ENCODE results near the gene BCL2L2.
A peak's percentile ranks its signal among the peaks of the same experiment; 100 is the strongest.
"Not testable (repeated sequence)": the region's sequence is repeated elsewhere in the genome, so short reads cannot be mapped to it uniquely, and the experiment has no call there.

The BCL2L2 gene

DNA sequence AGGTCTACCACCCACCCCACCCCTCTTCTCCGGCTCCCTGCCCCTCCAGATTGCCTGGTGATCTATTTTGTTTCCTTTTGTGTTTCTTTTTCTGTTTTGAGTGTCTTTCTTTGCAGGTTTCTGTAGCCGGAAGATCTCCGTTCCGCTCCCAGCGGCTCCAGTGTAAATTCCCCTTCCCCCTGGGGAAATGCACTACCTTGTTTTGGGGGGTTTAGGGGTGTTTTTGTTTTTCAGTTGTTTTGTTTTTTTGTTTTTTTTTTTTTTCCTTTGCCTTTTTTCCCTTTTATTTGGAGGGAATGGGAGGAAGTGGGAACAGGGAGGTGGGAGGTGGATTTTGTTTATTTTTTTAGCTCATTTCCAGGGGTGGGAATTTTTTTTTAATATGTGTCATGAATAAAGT is 19.1 kb downstream of the BCL2L2 start:
- not testable (repeated sequence) for DNase-seq; H3K4me3 ChIP-seq (ENCODE audit: low read length); H3K27ac ChIP-seq (ENCODE audit: low read depth, low read length); H3K4ac ChIP-seq (ENCODE audit: low read depth, low read length); H3K27me3 ChIP-seq (ENCODE audit: insufficient read depth, low read length, poor library complexity); H2AK5ac ChIP-seq (ENCODE audit: low read length); H3K18ac ChIP-seq (ENCODE audit: low read length); H3K56ac ChIP-seq (ENCODE audit: low read length); H3K23ac ChIP-seq (ENCODE audit: low read length); H3K4me1 ChIP-seq (ENCODE audit: control insufficient read depth, low read depth, low read length); H3K36me3 ChIP-seq (ENCODE audit: control insufficient read depth, insufficient read depth, low read length); H3K9ac ChIP-seq (ENCODE audit: low read length); H2BK5ac ChIP-seq (ENCODE audit: low read length); H2BK15ac ChIP-seq (replicated peaks; ENCODE audit: low read depth); H3K4me2 ChIP-seq (ENCODE audit: low read length); H3K79me1 ChIP-seq (ENCODE audit: low read length); H4K5ac ChIP-seq (ENCODE audit: low read length); H2BK120ac ChIP-seq (ENCODE audit: low read depth, low read length); H4K8ac ChIP-seq (ENCODE audit: low read depth, low read length)
- peaks cover 18% of the 10 kb centered on the region for H3K79me2 ChIP-seq (ENCODE audit: control insufficient read depth, insufficient read depth, low read length)
- WGBS (ENCODE audit: extremely low coverage, insufficient coverage, low lambda C conversion rate), result no CpG with 5 or more reads among the region's 5 CpGs

- peaks cover 18% of the 10 kb centered on the region for H3K79me2 ChIP-seq (ENCODE audit: control insufficient read depth, insufficient read depth, low read length)
- no peak overlapping the region for H4K5ac ChIP-seq (ENCODE audit: low read length)
- no peak overlapping the region for H3K23ac ChIP-seq (ENCODE audit: low read length)
- no peak overlapping the region for H3K56ac ChIP-seq (ENCODE audit: low read length)
- H2BK15ac ChIP-seq (replicated peaks; ENCODE audit: low read depth), result no peak overlapping the region
- no peak for DNase-seq
- no peak overlapping the region for H3K27ac ChIP-seq (ENCODE audit: low read depth, low read length)
- H3K79me1 ChIP-seq (ENCODE audit: low read length), result peaks cover 7% of the 10 kb centered on the region
- no peak overlapping the region for H2AK5ac ChIP-seq (ENCODE audit: low read length)
- H3K18ac ChIP-seq (ENCODE audit: low read length), result no peak overlapping the region
- H3K4me3 ChIP-seq (ENCODE audit: low read length), result no peak overlapping the region
- H2BK120ac ChIP-seq (ENCODE audit: low read depth, low read length), result no peak overlapping the region
- peaks cover 3% of the 10 kb centered on the region for H3K36me3 ChIP-seq (ENCODE audit: control insufficient read depth, insufficient read depth, low read length)
- no peak overlapping the region for H4K8ac ChIP-seq (ENCODE audit: low read depth, low read length)
- no CpG with 5 or more reads among the region's 13 CpGs for WGBS (ENCODE audit: extremely low coverage, insufficient coverage, low lambda C conversion rate)
- no peak overlapping the region for H3K4ac ChIP-seq (ENCODE audit: low read depth, low read length)
- no peak overlapping the region for H3K4me2 ChIP-seq (ENCODE audit: low read length)
- H2BK5ac ChIP-seq (ENCODE audit: low read length), result no peak overlapping the region
- H3K9ac ChIP-seq (ENCODE audit: low read length), result no peak overlapping the region
- H3K4me1 ChIP-seq (ENCODE audit: control insufficient read depth, low read depth, low read length), result no peaks in the 10 kb centered on the region
- no peaks in the 10 kb centered on the region for H3K27me3 ChIP-seq (ENCODE audit: insufficient read depth, low read length, poor library complexity)
Observed at GRCh38 chr14:23326491-23327332, 20.1 kb downstream of the BCL2L2 start.

DNA sequence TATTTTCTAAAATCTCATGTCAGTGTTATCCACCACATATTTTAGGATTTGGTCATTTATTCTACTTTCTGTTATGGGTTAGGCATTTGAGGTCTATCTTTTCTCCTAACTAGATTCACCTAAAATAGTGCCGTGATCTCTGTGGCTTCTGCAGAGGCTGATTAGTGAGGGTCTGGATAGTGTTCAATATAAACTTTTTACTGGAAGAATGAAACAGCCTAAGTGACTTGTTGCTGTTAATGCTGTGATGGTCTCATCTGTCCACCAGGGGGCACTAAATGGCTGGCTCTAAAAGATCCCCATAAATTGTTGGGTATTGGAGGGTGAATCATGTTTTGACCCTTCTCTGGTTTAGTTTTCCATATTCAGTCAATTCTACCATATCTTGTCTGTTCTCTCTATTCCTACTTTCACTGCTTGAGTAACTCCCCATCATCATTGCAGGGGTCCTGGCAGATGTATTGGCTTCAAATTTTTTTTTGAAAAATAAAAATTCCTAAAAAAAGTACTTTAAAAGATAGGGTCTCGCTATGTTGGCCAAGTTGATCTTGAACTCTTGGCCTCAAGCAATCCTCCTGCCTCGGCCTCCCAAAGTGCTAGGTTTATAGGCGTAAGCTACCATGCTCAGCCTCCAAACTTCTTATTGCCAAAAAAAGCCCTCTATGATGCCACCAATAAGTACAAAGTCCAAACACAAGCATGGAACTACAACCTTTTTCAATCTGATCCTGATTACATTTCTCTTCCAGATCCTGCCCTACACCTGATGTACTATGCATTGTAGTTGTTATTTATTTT is 21.5 kb downstream of the BCL2L2 start:
- H3K27ac ChIP-seq (ENCODE audit: low read depth, low read length), result no peak overlapping the region
- no CpG with 5 or more reads among the region's 4 CpGs for WGBS (ENCODE audit: extremely low coverage, insufficient coverage, low lambda C conversion rate)

DNA sequence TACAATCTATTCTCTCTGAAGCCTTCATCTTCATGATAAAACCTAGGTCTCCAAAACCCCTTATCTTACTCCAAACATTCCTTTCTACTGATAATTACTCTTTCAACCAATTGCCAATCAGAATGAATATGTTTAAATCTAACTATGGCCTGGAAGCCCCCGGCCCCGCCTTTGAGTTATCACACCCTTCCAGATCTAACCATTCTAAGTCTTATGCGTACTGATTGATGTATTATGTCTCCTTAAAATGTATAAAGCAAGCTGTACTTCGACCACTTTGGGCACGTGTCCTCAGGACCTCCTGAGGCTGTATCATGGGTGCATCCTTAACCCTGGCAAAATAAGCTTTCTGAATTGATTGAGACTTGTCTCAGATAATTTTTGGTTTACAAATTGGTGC is 29.0 kb downstream of the BCL2L2 start:
- DNase-seq, result no peak
- H3K23ac ChIP-seq (ENCODE audit: low read length), result no peak overlapping the region
- H3K9ac ChIP-seq (ENCODE audit: low read length), result no peak overlapping the region
- H3K36me3 ChIP-seq (ENCODE audit: control insufficient read depth, insufficient read depth, low read length), result no peaks in the 10 kb centered on the region
- no peak overlapping the region for H4K5ac ChIP-seq (ENCODE audit: low read length)
- no CpG with 5 or more reads among the region's 5 CpGs for WGBS (ENCODE audit: extremely low coverage, insufficient coverage, low lambda C conversion rate)
- no peak overlapping the region for H2AK5ac ChIP-seq (ENCODE audit: low read length)
- no peak overlapping the region for H3K4me2 ChIP-seq (ENCODE audit: low read length)
- H3K4me3 ChIP-seq (ENCODE audit: low read length), result no peak overlapping the region
- no peak overlapping the region for H4K8ac ChIP-seq (ENCODE audit: low read depth, low read length)
- no peaks in the 10 kb centered on the region for H3K79me2 ChIP-seq (ENCODE audit: control insufficient read depth, insufficient read depth, low read length)
- H3K27ac ChIP-seq (ENCODE audit: low read depth, low read length), result no peak overlapping the region
- no peak overlapping the region for H3K56ac ChIP-seq (ENCODE audit: low read length)
- no peaks in the 10 kb centered on the region for H3K4me1 ChIP-seq (ENCODE audit: control insufficient read depth, low read depth, low read length)
- H2BK120ac ChIP-seq (ENCODE audit: low read depth, low read length), result no peak overlapping the region
- H3K4ac ChIP-seq (ENCODE audit: low read depth, low read length), result no peak overlapping the region
- H2BK5ac ChIP-seq (ENCODE audit: low read length), result no peak overlapping the region
- H3K79me1 ChIP-seq (ENCODE audit: low read length), result no peaks in the 10 kb centered on the region
- H2BK15ac ChIP-seq (replicated peaks; ENCODE audit: low read depth), result no peak overlapping the region
- no peak overlapping the region for H3K18ac ChIP-seq (ENCODE audit: low read length)
- H3K27me3 ChIP-seq (ENCODE audit: insufficient read depth, low read length, poor library complexity), result no peaks in the 10 kb centered on the region

More for the DNA sequence above, 21.5 kb downstream of the BCL2L2 start:
- DNase-seq, result peak; percentile 75
- Histone ChIP-seq H3K79me1 (ENCODE audit: low read length) (peaks cover 4% of the 10 kb centered on the region), H3K23ac (ENCODE audit: low read length) (no peak overlapping the region), H2BK120ac (ENCODE audit: low read depth, low read length) (no peak overlapping the region), H2BK15ac (replicated peaks; ENCODE audit: low read depth) (no peak overlapping the region), H4K8ac (ENCODE audit: low read depth, low read length) (no peak overlapping the region), H3K4me1 (ENCODE audit: control insufficient read depth, low read depth, low read length) (no peaks in the 10 kb centered on the region), H3K4me3 (ENCODE audit: low read length) (no peak overlapping the region), H3K4ac (ENCODE audit: low read depth, low read length) (no peak overlapping the region), H2BK5ac (ENCODE audit: low read length) (no peak overlapping the region), H3K4me2 (ENCODE audit: low read length) (no peak overlapping the region), H2AK5ac (ENCODE audit: low read length) (no peak overlapping the region), H3K27me3 (ENCODE audit: insufficient read depth, low read length, poor library complexity) (no peaks in the 10 kb centered on the region), H4K5ac (ENCODE audit: low read length) (no peak overlapping the region), H3K79me2 (ENCODE audit: control insufficient read depth, insufficient read depth, low read length) (peaks cover 4% of the 10 kb centered on the region), H3K56ac (ENCODE audit: low read length) (no peak overlapping the region), H3K9ac (ENCODE audit: low read length) (no peak overlapping the region), H3K18ac (ENCODE audit: low read length) (no peak overlapping the region), H3K36me3 (ENCODE audit: control insufficient read depth, insufficient read depth, low read length) (peaks cover 3% of the 10 kb centered on the region)

DNA sequence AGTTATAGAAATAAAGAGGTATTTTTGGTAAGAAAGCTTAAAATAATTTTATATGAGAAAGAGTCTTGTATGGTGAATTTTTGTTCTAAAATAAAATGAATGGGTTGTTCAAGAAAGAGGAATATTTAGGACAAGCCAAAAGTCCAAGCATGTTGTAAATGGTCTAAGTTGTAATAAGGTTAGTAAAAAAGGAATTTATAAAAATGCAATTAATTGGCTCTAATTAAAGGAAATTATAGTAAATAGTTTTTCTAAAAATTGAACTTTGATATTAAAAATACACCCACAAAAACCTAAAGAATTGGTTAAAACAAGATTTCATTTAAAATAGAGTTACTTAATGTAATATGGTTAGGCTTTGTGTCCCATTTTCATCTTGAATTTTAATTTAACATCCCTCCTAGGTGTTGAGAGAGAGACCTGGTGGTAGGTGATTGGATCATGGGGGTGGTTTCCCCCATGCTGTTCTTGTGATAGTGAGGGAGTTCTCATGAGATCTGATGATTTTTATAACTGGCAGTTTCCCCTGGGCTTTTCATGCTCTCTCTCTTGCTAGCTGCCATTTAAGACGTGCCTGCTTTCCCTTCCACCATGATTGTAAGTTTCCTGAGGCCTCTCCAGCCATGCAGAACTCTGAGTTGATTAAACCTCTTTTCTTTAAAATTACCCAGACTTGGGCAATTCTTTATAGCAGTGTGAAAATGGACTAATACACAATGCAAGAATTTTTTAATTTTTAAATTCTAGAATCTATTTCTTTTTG is 33.1 kb downstream of the BCL2L2 start:
- no peak overlapping the region for H2BK120ac ChIP-seq (ENCODE audit: low read depth, low read length)
- H3K4ac ChIP-seq (ENCODE audit: low read depth, low read length), result no peak overlapping the region
- no peak overlapping the region for H2BK5ac ChIP-seq (ENCODE audit: low read length)
- no peak overlapping the region for H3K4me2 ChIP-seq (ENCODE audit: low read length)
- H3K79me1 ChIP-seq (ENCODE audit: low read length), result no peaks in the 10 kb centered on the region
- H3K4me3 ChIP-seq (ENCODE audit: low read length), result no peak overlapping the region
- H3K27ac ChIP-seq (ENCODE audit: low read depth, low read length), result no peak overlapping the region
- no peaks in the 10 kb centered on the region for H3K36me3 ChIP-seq (ENCODE audit: control insufficient read depth, insufficient read depth, low read length)
- H3K4me1 ChIP-seq (ENCODE audit: control insufficient read depth, low read depth, low read length), result no peaks in the 10 kb centered on the region
- H3K23ac ChIP-seq (ENCODE audit: low read length), result no peak overlapping the region
- no peak overlapping the region for H4K8ac ChIP-seq (ENCODE audit: low read depth, low read length)
- H2BK15ac ChIP-seq (replicated peaks; ENCODE audit: low read depth), result no peak overlapping the region
- no peak overlapping the region for H3K56ac ChIP-seq (ENCODE audit: low read length)
- no peak overlapping the region for H3K9ac ChIP-seq (ENCODE audit: low read length)
- H3K27me3 ChIP-seq (ENCODE audit: insufficient read depth, low read length, poor library complexity), result no peaks in the 10 kb centered on the region
- peak; percentile 50 for DNase-seq
- no peak overlapping the region for H4K5ac ChIP-seq (ENCODE audit: low read length)
- no CpG with 5 or more reads among the region's 1 CpG for WGBS (ENCODE audit: extremely low coverage, insufficient coverage, low lambda C conversion rate)
- H3K79me2 ChIP-seq (ENCODE audit: control insufficient read depth, insufficient read depth, low read length), result no peaks in the 10 kb centered on the region
- H2AK5ac ChIP-seq (ENCODE audit: low read length), result no peak overlapping the region
- H3K18ac ChIP-seq (ENCODE audit: low read length), result no peak overlapping the region

Measured in mesendoderm (in vitro differentiated cells).